GM12801 (cell line): ENCODE measurements around the gene MRTFB.

Experiments
- TF ChIP-seq, protein P1 (sequence below): IDR thresholded peaks from one replicate; pipeline ENCODE4 v1.5.1; 2011; ENCODE audit warnings: control low read depth; ENCODE audit not compliant: insufficient read length; ENCODE audit errors: extremely low read depth

Gene MRTFB

DNA sequence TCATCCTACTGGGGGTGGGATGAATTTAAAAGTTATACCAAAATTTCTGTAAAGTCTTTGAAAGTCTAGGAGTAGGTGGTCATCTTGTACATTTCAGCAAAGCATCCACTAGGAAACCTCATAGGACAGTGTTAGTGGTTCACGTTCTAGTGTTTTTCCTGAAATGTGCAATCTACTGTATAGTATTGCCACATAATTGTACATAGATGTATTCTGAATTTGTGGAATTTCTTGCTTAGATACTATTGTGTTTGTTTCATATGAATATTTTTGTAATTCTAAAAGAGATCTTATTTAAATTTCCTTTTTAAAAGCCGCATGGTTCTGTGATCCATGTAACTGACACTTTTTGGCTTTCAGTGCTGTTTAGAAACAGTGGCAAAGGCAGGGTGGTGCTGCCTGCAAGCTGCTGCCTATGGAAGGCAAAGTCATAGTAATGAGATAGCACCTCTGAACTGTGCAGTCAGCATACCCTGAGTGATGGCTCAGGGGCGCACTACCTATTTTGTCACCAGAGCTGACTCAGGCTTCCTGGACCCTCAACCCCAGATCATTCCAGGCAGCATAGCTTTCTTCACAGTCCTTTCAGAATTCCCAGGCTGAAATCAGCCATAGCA is 193.3 kb downstream of the MRTFB start:
- TF ChIP-seq, protein P1, sequence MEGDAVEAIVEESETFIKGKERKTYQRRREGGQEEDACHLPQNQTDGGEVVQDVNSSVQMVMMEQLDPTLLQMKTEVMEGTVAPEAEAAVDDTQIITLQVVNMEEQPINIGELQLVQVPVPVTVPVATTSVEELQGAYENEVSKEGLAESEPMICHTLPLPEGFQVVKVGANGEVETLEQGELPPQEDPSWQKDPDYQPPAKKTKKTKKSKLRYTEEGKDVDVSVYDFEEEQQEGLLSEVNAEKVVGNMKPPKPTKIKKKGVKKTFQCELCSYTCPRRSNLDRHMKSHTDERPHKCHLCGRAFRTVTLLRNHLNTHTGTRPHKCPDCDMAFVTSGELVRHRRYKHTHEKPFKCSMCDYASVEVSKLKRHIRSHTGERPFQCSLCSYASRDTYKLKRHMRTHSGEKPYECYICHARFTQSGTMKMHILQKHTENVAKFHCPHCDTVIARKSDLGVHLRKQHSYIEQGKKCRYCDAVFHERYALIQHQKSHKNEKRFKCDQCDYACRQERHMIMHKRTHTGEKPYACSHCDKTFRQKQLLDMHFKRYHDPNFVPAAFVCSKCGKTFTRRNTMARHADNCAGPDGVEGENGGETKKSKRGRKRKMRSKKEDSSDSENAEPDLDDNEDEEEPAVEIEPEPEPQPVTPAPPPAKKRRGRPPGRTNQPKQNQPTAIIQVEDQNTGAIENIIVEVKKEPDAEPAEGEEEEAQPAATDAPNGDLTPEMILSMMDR, result no peak

DNA sequence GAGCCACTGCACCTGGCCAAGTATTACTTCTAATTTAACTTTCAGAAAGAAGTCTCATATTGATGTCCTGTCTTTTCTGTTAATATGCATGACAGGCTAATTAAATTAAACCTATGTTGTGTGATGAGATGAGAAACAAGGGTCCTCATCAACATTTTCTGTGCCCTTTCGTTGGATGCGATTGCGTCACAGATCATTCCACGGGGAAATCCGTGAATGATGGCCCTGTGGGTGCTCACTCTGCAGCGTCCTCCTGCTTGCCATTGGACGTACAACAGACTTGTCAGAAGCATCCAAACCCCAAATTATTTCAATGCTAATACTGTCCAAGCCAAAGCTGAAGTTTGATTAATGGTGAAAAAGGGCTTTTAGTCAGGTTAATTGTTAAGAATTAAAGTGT is 197.0 kb downstream of the MRTFB start:
- TF ChIP-seq, protein P1, result no peak

DNA sequence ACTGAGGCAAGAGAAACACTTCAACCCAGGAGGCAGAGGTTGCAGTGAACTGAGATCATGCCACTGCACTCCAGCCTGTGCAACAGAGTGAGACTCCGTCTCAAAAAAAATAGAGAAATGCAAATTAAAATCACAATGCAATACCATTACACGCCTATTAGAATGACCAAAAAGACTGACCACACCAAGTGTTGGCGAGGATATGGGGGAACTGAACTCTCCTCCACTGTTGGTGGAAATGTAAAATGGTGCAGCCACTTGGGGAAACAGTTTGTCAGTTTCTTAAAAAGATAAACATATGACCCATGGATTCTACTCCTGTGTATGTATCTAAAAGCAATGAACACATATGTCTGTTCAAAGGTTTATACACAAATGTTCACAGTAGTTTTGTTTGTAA is 204.8 kb downstream of the MRTFB start:
- TF ChIP-seq, protein P1, result no peak

DNA sequence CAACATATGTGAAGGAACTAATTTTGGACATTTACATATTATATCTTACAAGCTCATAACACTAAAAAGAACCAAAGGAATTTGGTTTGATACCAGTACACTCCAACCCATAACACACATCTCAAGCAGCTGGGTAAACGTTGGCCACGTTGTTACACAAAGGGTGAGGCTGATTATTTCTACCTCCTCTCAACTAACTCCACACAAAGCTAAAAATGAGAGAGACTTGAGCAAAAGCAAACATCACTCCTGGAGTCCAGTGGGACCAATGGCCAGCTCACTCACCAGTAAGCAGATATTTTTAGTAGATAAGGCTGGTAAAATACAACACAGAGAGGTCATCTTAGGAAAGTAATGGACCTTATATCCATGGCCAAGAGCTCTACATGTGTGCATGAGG is 207.6 kb downstream of the MRTFB start:
- TF ChIP-seq, protein P1, result no peak

DNA sequence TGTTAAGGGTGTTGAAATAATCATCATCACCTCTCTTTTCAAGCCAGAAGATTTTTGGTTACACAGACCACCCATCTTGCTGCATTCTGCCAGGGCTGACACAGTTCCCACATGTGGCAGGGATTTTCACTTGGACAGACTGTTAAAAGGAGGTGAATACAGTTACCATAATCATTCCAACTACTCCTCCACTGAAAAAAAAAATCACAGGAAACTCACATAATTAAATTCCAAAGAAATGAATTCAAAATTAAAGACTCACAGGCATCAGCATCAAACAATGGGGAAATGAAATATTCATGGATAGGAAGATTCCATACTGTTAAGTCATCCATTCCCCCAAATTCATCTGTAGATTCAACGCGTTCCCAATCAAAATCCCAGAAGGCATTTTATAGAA is 209.4 kb downstream of the MRTFB start:
- TF ChIP-seq, protein P1, result no peak

DNA sequence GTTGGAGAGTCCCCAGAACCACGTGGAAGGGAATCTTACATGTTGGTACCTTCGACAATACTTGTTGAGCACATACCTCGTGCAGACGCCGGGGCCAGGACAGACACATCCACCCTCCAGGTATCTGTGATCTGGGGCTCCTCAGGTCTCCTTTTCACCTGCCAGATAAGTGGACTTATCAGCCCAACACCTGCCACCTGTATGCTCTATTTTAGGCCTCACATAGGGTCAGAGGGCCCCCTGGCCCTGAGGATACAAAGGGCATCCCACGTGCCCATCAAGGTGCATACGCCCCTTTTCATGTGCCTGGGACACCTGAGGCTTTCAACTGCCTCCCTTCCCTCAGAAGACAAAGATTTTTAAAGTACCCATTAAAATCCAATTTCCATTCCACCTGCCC is 212.7 kb downstream of the MRTFB start:
- TF ChIP-seq, protein P1, result no peak

DNA sequence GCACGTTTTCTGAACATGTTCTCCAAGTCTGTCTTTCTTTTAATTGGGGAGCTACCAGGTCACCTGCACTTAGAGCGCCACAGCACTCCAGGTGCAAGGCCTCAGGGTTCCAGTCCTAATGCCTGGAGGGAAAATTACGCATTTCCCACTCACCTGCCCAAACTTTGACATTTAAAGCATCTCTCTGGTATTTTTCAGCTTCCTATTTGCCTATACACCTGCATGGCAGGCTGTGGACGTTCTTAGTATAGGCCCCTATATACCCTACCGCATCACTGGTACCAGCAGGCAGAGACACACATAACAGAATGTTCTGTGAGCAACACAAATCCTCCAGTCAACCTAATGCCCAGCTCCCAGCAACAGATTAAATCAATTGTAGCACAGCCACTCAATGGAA is 213.3 kb downstream of the MRTFB start:
- TF ChIP-seq, protein P1, result no peak
